WTC11 (cell line): ENCODE results near the gene MDFIC2. TPM values are rescaled to one million over a fixed set of nuclear protein-coding genes. Genes with fewer than 3 reads are reported as not detected.

Experiments used
- ATAC-seq: fragments of 200-7000 bp; cut with Tn5 transposase; 2 replicates; pipeline ENCODE4 v1.10.0; 2021; ENCODE audit warnings: mild to moderate bottlenecking, moderate library complexity
- CTCF ChIA-PET: fragments of 300-600 bp; sonication (Branson Sonifier 250); formaldehyde crosslinking; loops from one replicate; lab custom pipeline; 2021; ENCODE audit warnings: antibody characterized with exemption; lab: Charles Lee
- POLR2A ChIA-PET: fragments of 350-600 bp; sonication (Branson Sonifier 250); formaldehyde crosslinking; loops from one replicate; lab custom pipeline; 2021; ENCODE audit warnings: antibody characterized with exemption; lab: Charles Lee
- DNase-seq: peaks from one replicate; pipeline ENCODE4 v3.0.0; 2021; ENCODE audit warnings: low spot score
- H3K27ac Mint-ChIP-seq: 2 replicates; pipeline ENCODE4 v1.8.0; 2021; ENCODE audit warnings: mixed read lengths
- H3K27me3 Mint-ChIP-seq: 2 replicates; pipeline ENCODE4 v1.8.0; 2021; ENCODE audit warnings: low read depth, mild to moderate bottlenecking, moderate library complexity, mixed read lengths
- H3K36me3 Mint-ChIP-seq: 2 replicates; pipeline ENCODE4 v1.8.0; 2021; ENCODE audit warnings: mixed read lengths
- H3K4me1 Mint-ChIP-seq: 2 replicates; pipeline ENCODE4 v1.8.0; 2022; ENCODE audit warnings: mixed read lengths
- H3K4me3 Mint-ChIP-seq: 2 replicates; pipeline ENCODE4 v1.8.0; 2021; ENCODE audit warnings: mild to moderate bottlenecking, moderate library complexity, mixed read lengths
- H3K9me3 Mint-ChIP-seq: 2 replicates; pipeline ENCODE4 v1.8.0; 2021; ENCODE audit warnings: mixed read lengths
- MYBL2 ChIP-seq: sonication (generic); formaldehyde crosslinking; IDR thresholded peaks from 2 replicates; pipeline ENCODE4 v1.8.1; 2023; ENCODE audit warnings: mild to moderate bottlenecking, moderate library complexity, missing genetic modification reagents
- NFATC4 ChIP-seq: fragments of 250-450 bp; sonication (Bioruptor Pico); IDR thresholded peaks from 2 replicates; pipeline ENCODE4 v1.9.0; 2021; ENCODE audit warnings: mild to moderate bottlenecking
- NR1H2 ChIP-seq: sonication (generic); formaldehyde crosslinking; IDR thresholded peaks from 2 replicates; pipeline ENCODE4 v1.9.0; 2021; ENCODE audit warnings: mild to moderate bottlenecking, moderate library complexity, missing genetic modification reagents
- OVOL2 ChIP-seq: fragments of 250-450 bp; sonication (Bioruptor Pico); IDR thresholded peaks from 2 replicates; pipeline ENCODE4 v1.9.0; 2021; ENCODE audit warnings: mild to moderate bottlenecking, borderline replicate concordance
- RELA ChIP-seq: sonication (generic); formaldehyde crosslinking; IDR thresholded peaks from 2 replicates; pipeline ENCODE4 v1.8.1; 2022; ENCODE audit warnings: missing genetic modification reagents, mild to moderate bottlenecking, borderline replicate concordance
- TP53 ChIP-seq: sonication (generic); formaldehyde crosslinking; IDR thresholded peaks from 2 replicates; pipeline ENCODE4 v1.8.1; 2023; ENCODE audit warnings: mild to moderate bottlenecking, missing genetic modification reagents
- ZBTB21 ChIP-seq: sonication (generic); formaldehyde crosslinking; IDR thresholded peaks from 2 replicates; pipeline ENCODE4 v1.8.1; 2023; ENCODE audit warnings: mild to moderate bottlenecking, missing genetic modification reagents, borderline replicate concordance
- ZNF232 ChIP-seq: sonication (generic); formaldehyde crosslinking; IDR thresholded peaks from 2 replicates; pipeline ENCODE4 v1.8.0; 2022; ENCODE audit warnings: mild to moderate bottlenecking, missing genetic modification reagents
- ZNF396 ChIP-seq: fragments of 250-450 bp; sonication (Bioruptor Pico); IDR thresholded peaks from 2 replicates; pipeline ENCODE4 v1.8.0; 2021; ENCODE audit warnings: mild to moderate bottlenecking, moderate library complexity, borderline replicate concordance
- ZNF671 ChIP-seq: fragments of 250-450 bp; sonication (Bioruptor Pico); IDR thresholded peaks from 2 replicates; pipeline ENCODE4 v1.8.0; 2021; ENCODE audit warnings: mild to moderate bottlenecking
- total RNA-seq: library from RNA; stranded (reverse); gene quantifications from 3 replicates; pipeline ENCODE4 v1.2.3, GENCODE V29; 2021
- TF ChIP-seq, protein P1 (sequence below): sonication (generic); formaldehyde crosslinking; conservative IDR thresholded peaks from 2 replicates; pipeline ENCODE4 v1.8.1; 2023; ENCODE audit warnings: mild to moderate bottlenecking, low read depth, missing genetic modification reagents, moderate library complexity
- TF ChIP-seq, protein P2 (sequence below): sonication (generic); formaldehyde crosslinking; IDR thresholded peaks from 2 replicates; pipeline ENCODE4 v1.8.1; 2023; ENCODE audit warnings: mild to moderate bottlenecking, missing genetic modification reagents, moderate library complexity
- TF ChIP-seq, protein P3 (sequence below): fragments of 250-450 bp; sonication (Bioruptor Pico); IDR thresholded peaks from 2 replicates; pipeline ENCODE4 v1.9.0; 2021; ENCODE audit warnings: mild to moderate bottlenecking
- TF ChIP-seq, protein P4 (sequence below): sonication (generic); formaldehyde crosslinking; IDR thresholded peaks from 2 replicates; pipeline ENCODE4 v1.8.1; 2023; ENCODE audit warnings: mild to moderate bottlenecking, missing genetic modification reagents, borderline replicate concordance
- TF ChIP-seq, protein P5 (sequence below): fragments of 200-600 bp; IDR thresholded peaks from 2 replicates; pipeline ENCODE4 v1.8.0; 2022; ENCODE audit warnings: antibody characterized with exemption

MDFIC2 gene
- total RNA-seq, 1 experiment from 2014 or later = not detected

DNA sequence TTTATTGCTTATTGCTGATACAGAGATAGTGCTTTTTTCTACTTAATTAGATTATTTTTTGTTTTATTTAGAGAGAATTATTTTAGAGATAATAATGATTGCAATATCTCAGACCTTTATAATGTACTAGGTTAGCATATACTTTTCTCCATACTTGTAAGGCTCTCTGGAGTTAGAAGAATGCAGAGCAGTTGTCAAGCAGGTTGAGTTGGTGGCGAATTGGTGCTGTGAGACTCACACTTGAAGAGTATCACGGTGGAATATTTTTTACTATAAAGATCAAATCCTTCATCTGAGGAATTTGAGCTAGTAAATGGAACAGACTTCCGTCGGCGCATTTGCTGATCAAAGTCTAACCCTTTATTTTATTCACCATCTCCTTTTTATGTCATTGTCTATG lies 47.3 kb upstream of the MDFIC2 start (continued):
- TF ChIP-seq, protein P1, sequence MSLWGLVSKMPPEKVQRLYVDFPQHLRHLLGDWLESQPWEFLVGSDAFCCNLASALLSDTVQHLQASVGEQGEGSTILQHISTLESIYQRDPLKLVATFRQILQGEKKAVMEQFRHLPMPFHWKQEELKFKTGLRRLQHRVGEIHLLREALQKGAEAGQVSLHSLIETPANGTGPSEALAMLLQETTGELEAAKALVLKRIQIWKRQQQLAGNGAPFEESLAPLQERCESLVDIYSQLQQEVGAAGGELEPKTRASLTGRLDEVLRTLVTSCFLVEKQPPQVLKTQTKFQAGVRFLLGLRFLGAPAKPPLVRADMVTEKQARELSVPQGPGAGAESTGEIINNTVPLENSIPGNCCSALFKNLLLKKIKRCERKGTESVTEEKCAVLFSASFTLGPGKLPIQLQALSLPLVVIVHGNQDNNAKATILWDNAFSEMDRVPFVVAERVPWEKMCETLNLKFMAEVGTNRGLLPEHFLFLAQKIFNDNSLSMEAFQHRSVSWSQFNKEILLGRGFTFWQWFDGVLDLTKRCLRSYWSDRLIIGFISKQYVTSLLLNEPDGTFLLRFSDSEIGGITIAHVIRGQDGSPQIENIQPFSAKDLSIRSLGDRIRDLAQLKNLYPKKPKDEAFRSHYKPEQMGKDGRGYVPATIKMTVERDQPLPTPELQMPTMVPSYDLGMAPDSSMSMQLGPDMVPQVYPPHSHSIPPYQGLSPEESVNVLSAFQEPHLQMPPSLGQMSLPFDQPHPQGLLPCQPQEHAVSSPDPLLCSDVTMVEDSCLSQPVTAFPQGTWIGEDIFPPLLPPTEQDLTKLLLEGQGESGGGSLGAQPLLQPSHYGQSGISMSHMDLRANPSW (CRISPR knock-in tag) = no peak
- TF ChIP-seq NFATC4 (CRISPR knock-in tag) (no peak), ZNF671 (CRISPR knock-in tag) (no peak), ZBTB21 (CRISPR knock-in tag) (no peak), ZNF232 (CRISPR knock-in tag) (no peak), OVOL2 (CRISPR knock-in tag) (no peak), TP53 (CRISPR knock-in tag) (no peak), RELA (no peak), NR1H2 (CRISPR knock-in tag) (no peak), ZNF396 (CRISPR knock-in tag) (no peak)
- TF ChIP-seq, protein P2, sequence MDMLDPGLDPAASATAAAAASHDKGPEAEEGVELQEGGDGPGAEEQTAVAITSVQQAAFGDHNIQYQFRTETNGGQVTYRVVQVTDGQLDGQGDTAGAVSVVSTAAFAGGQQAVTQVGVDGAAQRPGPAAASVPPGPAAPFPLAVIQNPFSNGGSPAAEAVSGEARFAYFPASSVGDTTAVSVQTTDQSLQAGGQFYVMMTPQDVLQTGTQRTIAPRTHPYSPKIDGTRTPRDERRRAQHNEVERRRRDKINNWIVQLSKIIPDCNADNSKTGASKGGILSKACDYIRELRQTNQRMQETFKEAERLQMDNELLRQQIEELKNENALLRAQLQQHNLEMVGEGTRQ (CRISPR knock-in tag) = no peak
- TF ChIP-seq, protein P3, sequence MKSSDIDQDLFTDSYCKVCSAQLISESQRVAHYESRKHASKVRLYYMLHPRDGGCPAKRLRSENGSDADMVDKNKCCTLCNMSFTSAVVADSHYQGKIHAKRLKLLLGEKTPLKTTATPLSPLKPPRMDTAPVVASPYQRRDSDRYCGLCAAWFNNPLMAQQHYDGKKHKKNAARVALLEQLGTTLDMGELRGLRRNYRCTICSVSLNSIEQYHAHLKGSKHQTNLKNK = no peak
- TF ChIP-seq, protein P4, sequence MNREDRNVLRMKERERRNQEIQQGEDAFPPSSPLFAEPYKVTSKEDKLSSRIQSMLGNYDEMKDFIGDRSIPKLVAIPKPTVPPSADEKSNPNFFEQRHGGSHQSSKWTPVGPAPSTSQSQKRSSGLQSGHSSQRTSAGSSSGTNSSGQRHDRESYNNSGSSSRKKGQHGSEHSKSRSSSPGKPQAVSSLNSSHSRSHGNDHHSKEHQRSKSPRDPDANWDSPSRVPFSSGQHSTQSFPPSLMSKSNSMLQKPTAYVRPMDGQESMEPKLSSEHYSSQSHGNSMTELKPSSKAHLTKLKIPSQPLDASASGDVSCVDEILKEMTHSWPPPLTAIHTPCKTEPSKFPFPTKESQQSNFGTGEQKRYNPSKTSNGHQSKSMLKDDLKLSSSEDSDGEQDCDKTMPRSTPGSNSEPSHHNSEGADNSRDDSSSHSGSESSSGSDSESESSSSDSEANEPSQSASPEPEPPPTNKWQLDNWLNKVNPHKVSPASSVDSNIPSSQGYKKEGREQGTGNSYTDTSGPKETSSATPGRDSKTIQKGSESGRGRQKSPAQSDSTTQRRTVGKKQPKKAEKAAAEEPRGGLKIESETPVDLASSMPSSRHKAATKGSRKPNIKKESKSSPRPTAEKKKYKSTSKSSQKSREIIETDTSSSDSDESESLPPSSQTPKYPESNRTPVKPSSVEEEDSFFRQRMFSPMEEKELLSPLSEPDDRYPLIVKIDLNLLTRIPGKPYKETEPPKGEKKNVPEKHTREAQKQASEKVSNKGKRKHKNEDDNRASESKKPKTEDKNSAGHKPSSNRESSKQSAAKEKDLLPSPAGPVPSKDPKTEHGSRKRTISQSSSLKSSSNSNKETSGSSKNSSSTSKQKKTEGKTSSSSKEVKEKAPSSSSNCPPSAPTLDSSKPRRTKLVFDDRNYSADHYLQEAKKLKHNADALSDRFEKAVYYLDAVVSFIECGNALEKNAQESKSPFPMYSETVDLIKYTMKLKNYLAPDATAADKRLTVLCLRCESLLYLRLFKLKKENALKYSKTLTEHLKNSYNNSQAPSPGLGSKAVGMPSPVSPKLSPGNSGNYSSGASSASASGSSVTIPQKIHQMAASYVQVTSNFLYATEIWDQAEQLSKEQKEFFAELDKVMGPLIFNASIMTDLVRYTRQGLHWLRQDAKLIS (CRISPR knock-in tag) = no peak
- TF ChIP-seq, all 79 proteins: peak for 0

DNA sequence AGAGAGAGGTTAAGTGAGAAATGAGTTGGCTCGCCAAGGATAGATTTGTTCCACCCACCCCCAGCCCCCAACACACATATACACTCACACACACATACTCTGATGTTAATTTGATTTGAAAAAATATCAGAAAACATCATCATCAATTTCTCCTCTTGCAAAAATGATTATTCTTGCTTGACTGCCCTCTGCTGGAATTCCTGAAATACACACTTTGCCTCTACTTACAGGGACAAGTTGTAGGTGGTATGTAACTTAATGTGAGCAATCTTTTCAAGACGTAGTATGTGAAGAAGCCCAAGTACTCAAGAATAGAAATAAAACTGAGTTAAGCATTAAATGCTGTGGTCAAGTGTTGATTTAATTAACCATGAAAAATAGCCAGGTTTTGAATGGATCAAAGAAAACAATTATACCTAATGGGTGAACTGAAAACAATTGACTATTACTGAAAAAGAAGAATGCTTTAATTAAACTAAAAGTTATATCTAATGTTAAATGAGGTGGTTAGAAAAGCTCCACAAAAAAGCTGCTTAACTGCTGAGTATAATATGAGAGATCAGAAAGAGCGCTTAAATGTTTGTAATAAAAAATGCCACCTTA lies 46.6 kb upstream of the MDFIC2 start:
- no peak overlapping the region for H3K27ac Mint-ChIP-seq
- peaks cover under 1% of the 10 kb centered on the region; the same call in 1 of the 2 replicates for H3K36me3 Mint-ChIP-seq
- peak; percentile 61 for ATAC-seq
- H3K27me3 Mint-ChIP-seq = no peaks in the 10 kb centered on the region
- POLR2A ChIA-PET = no interaction called here
- no peak for TF ChIP-seq MYBL2
- TF ChIP-seq, protein P5, sequence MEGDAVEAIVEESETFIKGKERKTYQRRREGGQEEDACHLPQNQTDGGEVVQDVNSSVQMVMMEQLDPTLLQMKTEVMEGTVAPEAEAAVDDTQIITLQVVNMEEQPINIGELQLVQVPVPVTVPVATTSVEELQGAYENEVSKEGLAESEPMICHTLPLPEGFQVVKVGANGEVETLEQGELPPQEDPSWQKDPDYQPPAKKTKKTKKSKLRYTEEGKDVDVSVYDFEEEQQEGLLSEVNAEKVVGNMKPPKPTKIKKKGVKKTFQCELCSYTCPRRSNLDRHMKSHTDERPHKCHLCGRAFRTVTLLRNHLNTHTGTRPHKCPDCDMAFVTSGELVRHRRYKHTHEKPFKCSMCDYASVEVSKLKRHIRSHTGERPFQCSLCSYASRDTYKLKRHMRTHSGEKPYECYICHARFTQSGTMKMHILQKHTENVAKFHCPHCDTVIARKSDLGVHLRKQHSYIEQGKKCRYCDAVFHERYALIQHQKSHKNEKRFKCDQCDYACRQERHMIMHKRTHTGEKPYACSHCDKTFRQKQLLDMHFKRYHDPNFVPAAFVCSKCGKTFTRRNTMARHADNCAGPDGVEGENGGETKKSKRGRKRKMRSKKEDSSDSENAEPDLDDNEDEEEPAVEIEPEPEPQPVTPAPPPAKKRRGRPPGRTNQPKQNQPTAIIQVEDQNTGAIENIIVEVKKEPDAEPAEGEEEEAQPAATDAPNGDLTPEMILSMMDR = peak; percentile 45
- TF ChIP-seq, all 79 proteins: peak for 1
- no peak for DNase-seq
- H3K4me1 Mint-ChIP-seq = peaks cover 7% of the 10 kb centered on the region; the same call in 1 of the 2 replicates
- CTCF ChIA-PET = interaction anchor here (1.6 to 1.9 kb wide), 4 partner anchors 35 to 269 kb away, joined by 5 to 8 read pairs (median 6); no protein-coding TSS in a partner anchor
- H3K4me3 Mint-ChIP-seq = no peak overlapping the region
- peaks cover 9% of the 10 kb centered on the region for H3K9me3 Mint-ChIP-seq
